K562 (cell line): ENCODE data around the gene EXOC3. TPM values are rescaled to one million over a fixed set of nuclear protein-coding genes. Genes with fewer than 3 reads are reported as not detected.

ENCODE experiments used
- ATAC-seq: fragments of 200-7000 bp; cut with Tn5 transposase; 3 replicates; pipeline ENCODE4 v1.9.1; 2020; ENCODE audit warnings: moderate library complexity
- BruUV-seq: library from RNA; stranded (reverse); fragments of 400-500 nt; replicated peaks from 2 replicates; lab custom pipeline; 2021; lab: Mats Ljungman, UMichigan
- CTCF ChIA-PET: fragments of 300-600 bp; formaldehyde crosslinking; extraction: SDS; loops from one replicate; lab custom pipeline; 2021; ENCODE audit warnings: low intra/inter-chr PET ratio; lab: Yijun Ruan, JAX
- POLR2A ChIA-PET: fragments of 300-600, 350-650 bp; sonication (Branson Sonifier 250); formaldehyde crosslinking; extraction: SDS; loops from one replicate; lab custom pipeline; 2021; ENCODE audit warnings: antibody characterized with exemption, inconsistent platforms; lab: Yijun Ruan, JAX
- DNase-seq, 4 experiments: peaks; one replicate each; pipeline versions ENCODE4 v3.0.0 to v3.0.0-alpha.2; 2011 to 2018; ENCODE audit warnings: low spot score in 3 of 4, mixed read lengths in 3 of 4; ENCODE audit errors: extremely low read depth in 1 of 4
- FAIRE-seq: peaks from 2 replicates; lab custom pipeline; 2011; peaks lifted over from hg19 to GRCh38; lab: Jason Lieb, UNC
- H2AFZ ChIP-seq: 2 replicates; pipeline ENCODE4 v1.6.0; 2011; ENCODE audit warnings: low read depth, low read length, control low read depth, inconsistent platforms
- H3K27ac ChIP-seq: fragments of 200-600 bp; 3 replicates; pipeline ENCODE4 v1.8.0; 2011; ENCODE audit warnings: low read depth, mild to moderate bottlenecking, control low read depth, inconsistent platforms, low read length, moderate library complexity, mixed read lengths; ENCODE audit errors: extremely low read depth
- H3K27me3 ChIP-seq, 2 experiments: fragments of 300-600 bp in 1 of 2; 2 replicates in 1 of 2; 3 replicates in 1 of 2; pipeline versions ENCODE4 v1.6.0 to v1.8.0; 2011; ENCODE audit warnings: inconsistent platforms in 2 of 2, low read length in 2 of 2, mild to moderate bottlenecking in 1 of 2, mixed read lengths in 1 of 2, moderate library complexity in 1 of 2; ENCODE audit not compliant: control insufficient read depth in 2 of 2, insufficient read depth in 2 of 2
- H3K36me3 ChIP-seq: fragments of 300-600 bp; 3 replicates; pipeline ENCODE4 v1.8.0; 2011; ENCODE audit warnings: mild to moderate bottlenecking, low read length, inconsistent platforms; ENCODE audit not compliant: control insufficient read depth, insufficient read depth
- H3K4me1 ChIP-seq, 2 experiments: fragments of 200-600 bp in 1 of 2; replicated peaks in 1 of 2; 2 replicates in 1 of 2; 3 replicates in 1 of 2; pipeline versions ENCODE4 v1.5.1 to v1.8.0; 2011; ENCODE audit warnings: inconsistent platforms in 2 of 2, low read length in 2 of 2, mild to moderate bottlenecking in 1 of 2, mixed read lengths in 1 of 2, moderate library complexity in 1 of 2; ENCODE audit not compliant: control insufficient read depth in 2 of 2, insufficient read depth in 2 of 2
- H3K4me2 ChIP-seq: 2 replicates; pipeline ENCODE4 v1.6.1; 2011; ENCODE audit warnings: low read length, control low read depth, inconsistent platforms, mixed read lengths; ENCODE audit not compliant: insufficient read depth
- H3K4me3 ChIP-seq: fragments of 200-600 bp; sonication (generic), shearing (Covaris generic); 2 replicates; pipeline ENCODE4 v1.5.1; 2016; ENCODE audit warnings: control low read depth, inconsistent platforms
- H3K79me2 ChIP-seq: fragments of 200-600 bp; 3 replicates; pipeline ENCODE4 v1.8.0; 2011; ENCODE audit warnings: low read length, inconsistent platforms; ENCODE audit not compliant: control insufficient read depth, insufficient read depth
- H3K9ac ChIP-seq, 2 experiments: 2 replicates each; pipeline versions ENCODE4 v1.6.0 to v1.6.1; 2011; ENCODE audit warnings: low read depth in 2 of 2, low read length in 2 of 2, control low read depth in 1 of 2, inconsistent platforms in 1 of 2, mild to moderate bottlenecking in 1 of 2, mixed read lengths in 1 of 2; ENCODE audit not compliant: insufficient read depth in 1 of 2
- H3K9me1 ChIP-seq: one replicate; pipeline ENCODE4 v1.6.0; 2011; ENCODE audit warnings: inconsistent platforms, mild to moderate bottlenecking, low read length, moderate library complexity; ENCODE audit not compliant: control insufficient read depth, insufficient read depth
- H3K9me3 ChIP-seq: replicated peaks from 2 replicates; pipeline ENCODE4 v1.5.1; 2011; ENCODE audit warnings: low read depth, low read length, inconsistent platforms; ENCODE audit not compliant: control insufficient read depth, insufficient read depth
- H4K20me1 ChIP-seq: replicated peaks from 2 replicates; pipeline ENCODE4 v1.6.1; 2011; ENCODE audit warnings: low read length, inconsistent platforms, mixed read lengths; ENCODE audit not compliant: control insufficient read depth, insufficient read depth
- CXXC5 ChIP-seq: fragments of 250-450 bp; sonication (Bioruptor Pico); IDR thresholded peaks from 2 replicates; pipeline ENCODE4 v1.8.0; 2022; ENCODE audit warnings: inconsistent platforms, mild to moderate bottlenecking, moderate library complexity
- E2F8 ChIP-seq: fragments of 450-650 bp; IDR thresholded peaks from 2 replicates; pipeline ENCODE4 v1.7.1; 2018; ENCODE audit warnings: mild to moderate bottlenecking, low read depth; ENCODE audit not compliant: partially characterized antibody
- EGR1 ChIP-seq: fragments of 450-650 bp; conservative IDR thresholded peaks from 2 replicates; pipeline ENCODE4 v1.6.1; 2017; ENCODE audit warnings: mild to moderate bottlenecking
- FOXK1 ChIP-seq: sonication (generic); formaldehyde crosslinking; IDR thresholded peaks from 2 replicates; pipeline ENCODE4 v1.8.0; 2022; ENCODE audit warnings: missing genetic modification reagents, mild to moderate bottlenecking, borderline replicate concordance
- RERE ChIP-seq: sonication (generic); formaldehyde crosslinking; IDR thresholded peaks from 2 replicates; pipeline ENCODE4 v1.8.0; 2023; ENCODE audit warnings: missing genetic modification reagents, mild to moderate bottlenecking, borderline replicate concordance
- RFX5 ChIP-seq: IDR thresholded peaks from 2 replicates; pipeline ENCODE4 v1.6.1; 2011; ENCODE audit warnings: low read depth, mild to moderate bottlenecking, improper control_type of control experiment, low read length
- THRB ChIP-seq: fragments of 450-650 bp; formaldehyde crosslinking; conservative IDR thresholded peaks from 2 replicates; pipeline ENCODE4 v1.4.0; 2022; ENCODE audit warnings: mild to moderate bottlenecking, missing genetic modification characterization
- ZNF311 ChIP-seq: fragments of 250-450 bp; sonication (Bioruptor Pico); IDR thresholded peaks from 2 replicates; pipeline ENCODE4 v1.4.0; 2020; ENCODE audit warnings: mild to moderate bottlenecking, moderate library complexity
- WGBS: fragments of 100-300 bp; shearing (Covaris generic); methylation state at CpG from one replicate; pipeline ENCODE4 v1.1.6; 2016; ENCODE audit warnings: low coverage, mixed read lengths; ENCODE audit not compliant: insufficient coverage; ENCODE audit errors: missing lambda C conversion rate; 5-methylcytosine and 5-hydroxymethylcytosine counted together
- in situ Hi-C: fragments of 300-500 bp; cut with MboI; formaldehyde crosslinking; loops from 4 replicates; pipeline ENCODE4 v1.15.0; 2018; ENCODE audit warnings: inconsistent platforms, mixed read lengths
- intact Hi-C: fragments of 100-400 bp; cut with micrococcal nuclease; formaldehyde crosslinking; loops from 2 replicates; pipeline ENCODE4 v1.14.2; 2022
- polyA plus RNA-seq, 8 experiments: library from polyadenylated mRNA; depleted of rRNA in 4 of 8; stranded (reverse) in 5 of 8; unstranded in 3 of 8; fragments of >200 nt; fragmentation: Nextera tagmentation in 2 of 8; fragmentation: Illumina TruSeq in 1 of 8; extraction: Ambion mirVana in 2 of 8; extraction: Trizol in 1 of 8; gene quantifications; 2 replicates each; pipeline versions ENCODE4 v1.2.1 to v1.2.3, GENCODE V29; 2011 to 2014; ENCODE audit warnings: inconsistent platforms in 1 of 8, missing spikeins in 1 of 8
- total RNA-seq, 7 experiments: library from RNA; depleted of rRNA in 6 of 7; stranded (reverse); fragments of >200 nt in 6 of 7; fragmentation: Illumina TruSeq in 2 of 7; extraction: Trizol in 2 of 7; gene quantifications; 2 replicates each; pipeline versions ENCODE4 v1.2.1 to v1.2.3, GENCODE V29; 2011 to 2021; ENCODE audit warnings: low replicate concordance in 1 of 7

Gene EXOC3
- total and polyA plus RNA-seq, 9 of the 15 experiments (the other 6 are each of a cell fraction or from before 2014, with no cell fraction given) = 1.4 to 41.9 (median 22.4) TPM

- TF ChIP-seq E2F8 (no peak), THRB (CRISPR knock-in tag) (no peak), ZNF311 (CRISPR knock-in tag) (no peak)
Observed at GRCh38 chr5:497090-497700, 54.2 kb downstream of the EXOC3 start (continued).

GRCh38 chr5:497871-498509 is 55.0 kb downstream of the EXOC3 start:
- Histone ChIP-seq H3K9ac (peak overlapping the region in 1 of 2 experiments; percentile 14; a peak in 1 of 4 replicates), H3K4me1 (peaks cover 0 to 54% of the 10 kb centered on the region in 2 experiments; a peak in 3 of 5 replicates), H3K27ac (no peak overlapping the region), H2AFZ (no peak overlapping the region), H3K27me3 (peaks cover 80 to 93% of the 10 kb centered on the region in 2 experiments), H3K36me3 (no peaks in the 10 kb centered on the region), H3K9me1 (peaks cover 3% of the 10 kb centered on the region), H3K79me2 (no peaks in the 10 kb centered on the region), H3K4me2 (0 out of 2 replicates have a peak overlapping the region, but pooled peaks have one; percentile 26), H4K20me1 (peaks cover 20% of the 10 kb centered on the region), H3K9me3 (no peaks in the 10 kb centered on the region), H3K4me3 (no peak overlapping the region)
- 10% methylated on average over 33 of the region's 40 CpGs for WGBS
- intact Hi-C loops = no loop called here
- in situ Hi-C loops = no loop called here
- FAIRE-seq (no peak), DNase-seq (no peak), ATAC-seq (peak; percentile 32)
- no TSS peak for BruUV-seq
- ChIA-PET CTCF (interaction anchor here (0.6 kb wide), 1 partner anchor 183 kb away, joined by 3 read pairs; no protein-coding TSS in a partner anchor), POLR2A (interaction anchor here (0.5 to 0.7 kb wide), 2 partner anchors 175 to 319 kb away, joined by 3 to 4 read pairs; no protein-coding TSS in a partner anchor)
- TF ChIP-seq CXXC5 (CRISPR knock-in tag) (peak; percentile 35; the same call in 1 of the 2 replicates), RERE (no peak), EGR1 (0 out of 2 replicates have a peak, but pooled peaks have one; percentile 11), RFX5 (no peak), FOXK1 (no peak)
